ENCODE results near the gene VMO1.
"Not testable (repeated sequence)": the region's sequence is repeated elsewhere in the genome, so short reads cannot be mapped to it uniquely, and the experiment has no call there.

VMO1 gene, protein sequence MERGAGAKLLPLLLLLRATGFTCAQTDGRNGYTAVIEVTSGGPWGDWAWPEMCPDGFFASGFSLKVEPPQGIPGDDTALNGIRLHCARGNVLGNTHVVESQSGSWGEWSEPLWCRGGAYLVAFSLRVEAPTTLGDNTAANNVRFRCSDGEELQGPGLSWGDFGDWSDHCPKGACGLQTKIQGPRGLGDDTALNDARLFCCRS

DNA sequence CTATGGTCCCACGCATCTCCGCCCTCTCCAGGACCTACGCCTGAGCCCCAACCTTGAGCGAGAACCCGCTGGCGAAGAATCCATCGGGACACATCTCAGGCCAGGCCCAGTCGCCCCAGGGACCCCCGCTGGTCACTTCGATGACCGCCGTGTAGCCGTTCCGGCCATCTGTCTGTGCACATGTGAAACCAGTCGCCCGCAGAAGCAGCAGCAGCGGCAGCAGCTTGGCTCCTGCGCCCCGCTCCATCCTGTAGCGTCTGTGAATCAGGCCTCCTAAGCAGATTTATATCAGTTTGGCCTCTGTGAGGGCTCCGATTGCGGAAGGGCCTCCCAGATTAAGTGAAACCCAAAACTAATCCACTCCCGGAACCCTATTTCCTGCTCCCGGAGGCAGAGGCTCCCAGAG is at the start of gene VMO1:
Gene VMO1 (minus strand): TSS at position 259 of the 406 bp plus-strand sequence. CDS start 12 bp downstream, at position 247.
- DNase-seq: no peak

DNA sequence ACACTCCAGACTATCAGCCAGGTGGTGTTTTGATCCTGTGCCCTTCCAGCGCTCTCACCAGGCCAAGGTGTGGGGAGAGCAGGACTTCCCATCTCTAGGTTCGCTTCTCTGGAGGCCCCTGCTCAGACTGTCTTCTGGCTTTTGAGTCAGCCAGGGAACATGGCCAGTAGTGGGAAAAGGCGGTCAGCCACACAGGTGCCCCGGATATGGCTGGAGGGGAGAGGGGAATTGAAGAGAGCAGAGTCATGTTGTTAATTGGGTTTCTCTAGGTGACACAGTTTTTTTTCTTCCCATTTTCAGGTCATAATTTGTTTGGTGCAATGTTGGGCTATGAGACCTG is 48.5 kb upstream of the VMO1 start:
- no peak for DNase-seq

DNA sequence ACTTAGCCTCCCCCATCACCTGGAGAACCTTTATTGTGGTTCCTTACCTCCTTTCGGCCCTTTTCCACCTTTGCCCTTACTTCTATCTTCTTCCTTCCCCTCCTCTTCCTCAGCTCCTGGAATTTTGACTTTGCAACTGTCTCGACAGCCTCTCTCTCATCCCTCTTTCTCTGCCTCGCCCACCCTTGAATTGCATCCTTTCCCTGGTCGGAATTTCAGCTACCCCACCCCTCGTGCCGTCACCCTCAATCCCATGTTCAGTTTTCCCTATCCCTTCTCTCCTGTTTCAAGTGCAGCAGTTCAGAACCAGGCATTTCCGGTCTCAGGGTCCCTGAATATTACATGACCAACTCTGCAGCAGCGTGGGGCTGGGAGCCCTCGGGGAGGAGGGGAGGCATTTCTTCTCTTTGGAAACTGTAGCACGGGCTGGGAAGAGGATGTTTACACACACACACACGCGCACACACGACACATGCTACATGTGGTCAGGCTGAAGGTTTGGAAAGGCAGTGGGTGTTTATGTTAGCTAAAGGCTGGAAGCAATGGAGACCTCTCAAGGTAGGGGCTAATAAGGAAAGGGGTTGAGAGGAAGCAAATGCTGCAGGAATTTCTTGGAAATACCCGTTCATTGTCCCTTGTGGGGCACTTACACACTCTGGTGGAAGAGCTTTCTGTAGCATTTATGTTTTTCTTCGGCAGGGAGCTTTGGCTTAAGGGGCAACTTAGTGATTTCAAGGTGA is 47.9 kb upstream of the VMO1 start:
- peak; percentile 1 for DNase-seq

DNA sequence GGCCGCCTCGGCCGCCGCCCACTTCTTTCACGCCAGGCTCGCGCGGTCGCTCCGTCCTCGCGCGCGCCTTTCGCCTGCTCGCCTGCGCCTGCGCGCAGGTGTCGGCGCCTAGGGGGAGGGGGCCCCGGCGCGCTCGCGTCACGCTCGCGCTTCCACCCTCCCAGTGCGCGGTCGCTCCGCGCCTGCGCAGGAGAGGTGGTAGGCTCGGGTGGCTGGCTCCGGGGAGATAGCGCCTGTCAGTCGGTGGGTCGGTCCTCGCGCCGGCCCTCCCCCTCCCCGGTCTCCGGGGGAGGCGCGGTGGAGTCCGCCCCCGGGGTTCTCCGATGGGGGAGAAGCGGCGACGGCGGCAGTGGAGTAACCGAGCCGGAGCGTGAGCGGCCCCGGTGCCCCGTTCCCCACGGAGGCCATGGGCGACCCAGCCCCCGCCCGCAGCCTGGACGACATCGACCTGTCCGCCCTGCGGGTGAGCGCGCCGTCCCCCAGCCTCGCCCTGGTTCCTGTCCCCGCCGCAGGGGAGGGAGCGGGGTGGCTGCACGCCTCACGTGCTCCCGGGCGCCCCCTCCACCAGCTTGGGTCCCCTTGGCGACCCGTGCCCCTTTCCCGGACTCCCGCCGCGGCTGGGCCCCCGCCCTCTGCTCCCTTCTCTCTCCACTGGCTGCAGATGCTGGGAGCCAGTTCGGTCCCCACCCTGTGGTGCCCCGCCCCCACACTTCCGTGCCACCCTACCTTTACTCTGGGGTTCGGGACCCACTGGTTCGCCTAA is 47.2 kb upstream of the VMO1 start, which contains the start of gene MINK1:
Gene MINK1 (plus strand): TSS at position 163 of the 763 bp plus-strand sequence. CDS start 244 bp downstream, at position 407.
- DNase-seq: peak; percentile 88

DNA sequence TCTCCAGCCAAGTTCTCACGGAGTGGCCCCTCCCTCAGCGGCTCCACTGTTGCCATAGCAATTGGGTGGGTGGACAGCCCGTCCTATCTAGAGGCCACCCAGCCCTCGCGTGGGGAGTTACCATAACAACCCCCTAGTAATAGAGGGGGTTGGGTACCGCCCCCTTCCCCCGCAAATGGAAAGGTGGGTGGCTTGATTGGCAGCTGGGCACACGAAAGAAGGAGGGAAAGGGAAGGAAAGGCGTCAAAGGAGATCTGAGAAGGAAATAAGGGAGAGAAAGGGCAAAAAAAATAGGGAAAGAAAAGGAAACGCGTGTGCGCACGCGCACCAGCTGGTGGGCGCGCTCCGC is 46.6 kb upstream of the VMO1 start:
- DNase-seq: not testable (repeated sequence)

DNA sequence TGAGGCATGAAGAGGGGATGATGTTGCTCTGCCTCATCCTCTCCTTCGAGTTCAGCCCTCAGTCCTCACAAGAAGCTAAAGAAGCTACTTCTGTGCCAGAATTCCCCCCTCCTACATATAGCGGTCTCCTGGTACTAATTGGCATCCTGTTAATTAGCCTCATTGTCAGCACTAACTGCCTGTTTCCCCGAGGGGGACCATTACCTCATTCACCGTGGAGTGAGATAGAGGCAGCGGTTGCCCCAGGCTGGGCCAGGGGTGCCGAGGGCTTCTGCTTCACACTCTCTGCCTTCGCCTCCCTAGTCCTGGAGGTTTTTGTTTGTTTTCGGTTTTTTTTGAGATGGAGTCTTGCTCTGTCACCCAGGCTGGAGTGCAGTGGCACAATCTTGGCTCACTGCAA is 41.2 kb upstream of the VMO1 start:
- DNase-seq: no peak

DNA sequence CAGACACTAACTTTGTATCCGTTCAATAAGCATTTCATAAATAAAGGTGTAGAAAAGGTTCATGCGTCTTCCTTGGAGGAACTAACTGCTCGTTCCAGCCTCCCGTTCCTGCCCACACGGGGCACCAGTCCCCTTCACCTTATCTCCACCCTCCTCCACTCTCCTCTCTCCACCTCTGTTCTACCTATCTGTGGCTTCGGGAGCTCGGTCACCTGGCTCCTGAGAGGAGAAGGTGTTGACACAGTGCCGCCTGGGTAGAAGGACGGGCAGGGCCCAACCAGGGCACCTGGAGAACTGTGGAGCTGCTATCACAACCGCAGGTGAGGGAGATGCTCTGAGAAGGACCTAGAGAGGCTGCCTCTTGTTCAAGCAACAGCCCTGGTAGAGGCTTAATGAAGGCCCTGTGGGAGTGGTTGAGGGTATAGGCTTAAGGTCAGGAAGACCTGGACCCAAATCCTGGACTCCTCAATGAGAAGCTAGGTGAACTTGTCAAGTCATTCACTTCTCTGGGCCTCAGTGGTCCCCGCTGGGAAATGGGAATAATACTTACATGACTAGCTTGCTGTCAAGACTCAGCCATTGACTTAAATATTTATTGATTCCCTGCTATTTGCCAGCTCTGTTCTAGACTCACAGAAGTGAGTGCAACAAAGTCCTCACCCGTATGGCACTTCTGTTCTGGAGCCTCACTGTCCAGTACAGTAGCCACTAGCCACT is 37.4 kb upstream of the VMO1 start:
- DNase-seq: no peak

DNA sequence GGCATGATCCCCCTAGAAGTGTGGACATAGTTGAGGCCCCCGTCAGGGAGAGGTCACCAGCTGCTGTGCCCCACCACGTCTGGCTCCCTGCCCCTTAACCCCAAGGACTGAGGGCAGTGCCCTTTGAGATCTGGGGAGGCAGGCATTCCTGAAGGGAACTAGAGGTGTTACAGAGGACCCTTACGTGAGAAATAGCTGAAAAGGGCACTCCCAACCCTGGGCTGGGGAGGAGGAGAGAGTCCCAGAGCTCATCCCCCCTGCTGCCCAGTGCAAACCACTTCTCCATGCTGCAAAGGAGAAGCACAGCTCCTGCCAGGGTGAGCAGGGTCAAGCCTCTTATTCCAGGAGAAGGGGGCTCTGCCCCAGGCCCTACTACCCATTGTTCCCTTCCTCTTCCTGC is 36.7 kb upstream of the VMO1 start:
- no peak for DNase-seq

DNA sequence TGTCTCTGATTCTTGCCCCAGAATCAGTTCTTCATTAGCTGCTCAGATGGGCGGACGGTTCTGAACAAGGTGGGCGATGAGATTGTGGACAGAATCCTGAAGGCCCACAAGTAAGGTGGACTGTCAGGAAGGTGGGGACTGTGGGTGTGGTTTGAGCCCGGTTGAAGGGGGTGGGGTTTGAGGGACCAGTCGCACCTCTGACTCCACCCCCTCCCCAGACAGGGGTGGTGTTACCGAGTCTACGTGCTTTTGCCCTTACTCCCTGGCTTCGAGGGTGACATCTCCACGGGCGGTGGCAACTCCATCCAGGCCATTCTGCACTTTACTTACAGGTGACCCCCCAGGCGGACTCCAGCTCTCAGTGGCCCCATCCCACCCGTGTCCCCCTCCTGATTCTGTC is 32.1 kb upstream of the VMO1 start:
- no peak for DNase-seq

DNA sequence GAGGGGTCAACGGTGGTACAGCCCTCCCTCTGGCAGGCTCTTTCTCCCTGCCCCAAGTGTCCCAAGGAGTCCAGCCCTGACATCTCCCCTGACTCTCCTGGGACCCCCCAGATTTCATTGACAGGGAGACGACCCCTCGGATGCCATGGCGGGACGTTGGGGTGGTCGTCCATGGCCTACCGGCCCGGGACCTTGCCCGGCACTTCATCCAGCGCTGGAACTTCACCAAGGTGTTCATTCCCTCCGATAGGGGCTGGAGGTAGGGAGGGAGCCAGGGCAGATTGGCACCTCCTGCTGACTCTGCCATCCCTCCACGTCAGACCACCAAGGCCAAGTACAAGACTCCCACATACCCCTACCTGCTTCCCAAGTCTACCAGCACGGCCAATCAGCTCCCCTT is 30.7 kb upstream of the VMO1 start:
- no peak for DNase-seq

DNA sequence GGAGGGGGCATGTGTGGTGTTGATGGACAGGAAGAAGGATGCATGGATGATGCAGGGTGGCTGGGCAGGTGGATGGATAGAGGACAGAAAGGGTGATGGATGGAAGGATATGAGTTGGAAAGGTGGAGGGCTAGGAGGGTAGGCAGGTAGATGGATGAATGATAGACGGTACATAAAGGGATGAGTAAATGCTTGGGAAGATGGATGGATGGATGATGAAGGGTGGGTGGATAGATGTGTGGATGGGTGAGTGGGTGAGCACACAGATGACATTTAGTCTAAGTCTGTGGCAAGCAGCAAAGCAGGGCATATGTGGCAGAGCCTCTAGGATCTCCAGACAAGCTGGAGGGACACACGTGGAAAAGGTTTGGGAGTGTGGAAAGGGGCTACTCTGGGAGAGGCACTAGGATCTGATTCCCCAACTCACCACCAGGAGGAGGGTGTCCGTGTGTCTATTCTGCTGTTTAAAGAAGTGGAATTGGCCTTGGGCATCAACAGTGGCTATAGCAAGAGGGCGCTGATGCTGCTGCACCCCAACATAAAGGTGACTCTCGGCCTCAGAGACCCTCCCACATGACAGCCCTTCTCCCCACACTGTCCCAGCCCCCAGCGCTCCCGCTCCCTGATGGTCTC is 29.0 kb upstream of the VMO1 start:
- DNase-seq: no peak

DNA sequence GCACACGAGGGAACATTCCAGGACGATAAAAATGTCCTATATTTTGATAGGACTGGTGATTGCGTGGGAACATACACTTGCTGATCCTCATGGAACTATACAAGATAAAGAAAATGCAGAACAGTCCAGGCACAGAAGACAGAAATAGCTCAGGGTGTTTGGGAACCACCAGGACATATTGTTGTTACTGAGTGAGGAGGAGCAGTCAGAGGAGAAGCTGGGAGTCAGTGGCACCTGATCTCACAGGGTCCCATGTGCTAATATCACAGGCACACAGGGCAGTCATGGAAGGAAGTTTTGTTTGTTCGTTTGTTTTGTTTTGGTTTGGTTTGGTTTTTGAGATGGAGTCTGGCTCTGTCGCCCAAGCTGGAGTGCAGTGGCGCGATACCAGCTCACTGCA is 26.5 kb upstream of the VMO1 start:
- DNase-seq: no peak

DNA sequence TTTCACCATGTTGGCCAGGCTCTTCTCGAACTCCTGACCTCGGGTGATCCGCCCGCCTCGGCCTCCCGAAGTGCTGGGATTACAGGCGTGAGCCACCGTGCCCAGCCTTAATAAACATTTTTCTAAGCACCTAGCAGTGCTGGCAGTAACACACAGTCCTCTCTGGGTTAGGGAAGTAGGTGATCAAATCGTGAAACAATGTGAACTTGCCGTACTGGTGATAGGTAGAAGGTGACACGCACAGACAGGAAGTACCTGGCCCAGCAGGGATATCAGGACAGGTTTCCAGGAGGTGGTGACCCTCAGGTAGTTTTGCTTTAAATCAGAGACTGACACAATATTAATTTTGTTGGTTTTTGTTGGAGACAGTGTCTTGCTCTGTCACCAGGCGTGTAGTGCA is 25.3 kb upstream of the VMO1 start:
- no peak for DNase-seq

DNA sequence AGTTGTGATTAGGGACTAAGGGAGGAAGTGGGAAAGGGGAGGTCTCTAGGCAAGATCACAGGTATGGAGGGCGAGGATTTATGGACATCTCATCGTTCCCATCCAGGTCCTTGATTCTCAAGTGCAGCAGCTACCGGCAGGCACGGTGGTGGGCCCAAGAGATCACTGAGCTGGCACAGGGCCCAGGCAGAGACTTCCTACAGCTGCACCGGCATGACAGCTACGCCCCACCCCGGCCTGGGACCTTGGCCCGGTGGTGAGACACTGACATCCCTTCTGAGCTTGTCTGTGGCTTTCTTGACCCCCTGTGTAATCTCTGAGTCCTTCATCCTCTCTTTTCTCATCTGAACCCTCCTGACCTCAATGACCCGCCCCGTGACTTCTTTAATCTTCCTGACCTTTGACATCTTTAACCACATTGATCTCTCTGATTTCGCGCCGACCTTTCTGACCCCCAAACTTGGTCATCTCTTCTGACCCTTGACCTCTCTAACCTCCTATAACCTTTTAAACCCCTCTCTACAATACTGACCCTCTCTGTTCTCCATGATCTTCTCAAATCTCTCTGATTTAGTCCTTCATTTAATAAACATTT is 24.6 kb upstream of the VMO1 start:
- no peak for DNase-seq

DNA sequence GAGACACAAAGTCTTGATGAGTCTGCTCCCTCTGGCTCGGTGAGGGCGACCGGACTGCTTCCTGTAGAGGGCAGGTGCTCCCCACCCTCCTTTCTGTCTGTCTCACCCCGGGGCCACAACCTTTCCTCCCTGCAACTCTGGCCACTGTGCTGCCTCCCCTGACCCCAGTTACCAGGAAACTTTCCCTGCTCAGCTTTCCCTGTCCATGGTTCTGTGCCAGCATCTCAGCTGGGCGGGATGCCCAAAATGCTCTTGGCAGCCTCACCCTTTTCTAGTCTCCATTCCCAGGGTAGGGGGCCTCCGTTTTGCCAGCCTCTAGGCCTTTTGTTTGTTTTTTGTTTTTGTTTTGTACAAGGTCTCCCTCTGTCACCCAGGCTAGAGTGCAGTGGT is 22.2 kb upstream of the VMO1 start:
- no peak for DNase-seq

DNA sequence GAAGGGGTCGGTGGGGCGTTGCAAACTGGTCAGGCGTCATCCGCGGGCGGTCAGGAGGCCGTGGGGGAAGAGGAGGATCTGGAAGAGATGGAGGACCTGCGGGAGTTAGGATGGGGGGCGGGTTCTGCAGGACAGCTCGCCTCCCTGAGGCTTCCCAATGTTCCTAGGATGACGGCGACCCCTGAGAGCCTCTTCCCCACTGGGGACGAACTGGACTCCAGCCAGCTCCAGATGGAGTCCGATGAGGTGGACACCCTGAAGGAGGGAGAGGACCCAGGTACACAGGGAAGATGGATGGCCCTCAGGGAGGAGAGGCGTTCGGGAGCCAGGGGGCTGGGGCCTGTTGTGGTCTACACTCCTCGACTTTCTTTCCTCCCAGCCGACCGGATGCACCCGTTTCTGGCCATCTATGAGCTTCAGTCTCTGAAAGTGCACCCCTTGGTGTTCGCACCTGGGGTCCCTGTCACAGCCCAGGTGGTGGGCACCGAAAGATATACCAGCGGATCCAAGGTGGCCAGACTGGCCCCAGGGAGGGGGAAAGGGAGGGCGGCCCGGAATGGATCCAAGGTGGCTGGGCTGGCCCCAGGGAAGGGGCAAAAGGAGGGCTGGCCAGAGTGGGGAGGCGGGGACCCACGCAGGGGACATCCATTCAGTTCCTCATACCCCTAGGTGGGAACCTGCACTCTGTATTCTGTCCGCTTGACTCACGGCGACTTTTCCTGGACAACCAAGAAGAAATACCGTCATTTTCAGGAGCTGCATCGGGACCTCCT is 21.6 kb upstream of the VMO1 start:
- DNase-seq: no peak

DNA sequence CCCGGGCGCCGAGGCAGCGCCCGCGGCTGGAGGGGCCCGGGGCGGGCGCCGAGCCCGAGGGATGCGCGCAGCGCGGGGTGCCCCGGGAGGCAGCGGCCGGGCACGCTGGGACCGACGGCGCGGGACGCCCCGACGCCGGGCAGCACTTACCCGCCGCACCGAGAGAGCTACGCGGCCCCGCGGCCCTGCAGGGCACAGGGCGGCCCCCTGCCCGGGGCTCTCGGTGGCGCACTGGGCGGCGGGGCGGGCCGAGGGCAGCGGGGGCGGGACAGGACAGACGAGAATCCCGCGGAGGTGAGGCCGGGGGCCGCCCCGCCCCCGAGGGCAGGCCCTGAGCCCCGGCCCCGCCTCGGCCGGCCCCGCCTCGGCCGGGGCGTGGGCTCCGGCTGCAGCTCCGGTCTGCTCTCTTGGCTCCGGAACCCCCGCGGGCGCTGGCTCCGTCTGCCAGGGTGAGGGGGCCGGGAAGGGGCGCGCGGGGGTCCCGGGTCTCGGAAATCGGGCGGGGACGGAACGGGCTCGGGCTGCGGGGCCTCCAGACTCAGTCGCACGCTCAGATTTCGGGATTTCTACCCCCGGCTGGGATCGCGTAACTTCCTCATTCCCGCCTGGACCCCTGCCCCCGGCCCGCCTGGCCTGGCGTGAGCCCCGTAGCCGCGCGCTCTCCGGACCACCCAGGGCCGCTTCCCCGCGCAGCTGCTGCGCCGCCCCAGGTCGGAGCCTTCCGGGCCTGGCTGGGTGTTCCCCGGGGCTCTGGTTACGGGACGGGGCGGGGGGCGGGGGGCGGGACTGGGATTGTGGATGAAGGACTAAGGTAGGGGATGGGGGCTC is 20.8 kb upstream of the VMO1 start, which contains the start of gene PLD2:
Gene PLD2 (plus strand): TSS at position 376 of the 828 bp plus-strand sequence. CDS start 621 bp downstream, outside the sequence.
- DNase-seq: peak; percentile 78

DNA sequence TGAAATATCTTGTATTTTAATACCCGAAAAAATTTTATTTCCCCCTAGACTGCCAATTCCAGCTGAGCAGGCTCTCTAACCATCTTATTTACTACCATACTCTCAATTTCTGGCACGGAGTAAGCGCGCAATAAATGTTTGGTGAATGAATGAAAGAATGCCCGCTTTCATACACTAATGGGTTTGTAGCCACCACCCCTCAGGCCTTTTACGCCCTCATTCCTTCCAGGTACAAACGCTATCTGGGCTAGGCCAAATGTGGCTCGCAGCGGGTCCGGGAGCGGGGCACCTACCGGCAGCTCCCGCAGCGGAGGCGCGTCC is 20.3 kb upstream of the VMO1 start:
- DNase-seq: no peak

DNA sequence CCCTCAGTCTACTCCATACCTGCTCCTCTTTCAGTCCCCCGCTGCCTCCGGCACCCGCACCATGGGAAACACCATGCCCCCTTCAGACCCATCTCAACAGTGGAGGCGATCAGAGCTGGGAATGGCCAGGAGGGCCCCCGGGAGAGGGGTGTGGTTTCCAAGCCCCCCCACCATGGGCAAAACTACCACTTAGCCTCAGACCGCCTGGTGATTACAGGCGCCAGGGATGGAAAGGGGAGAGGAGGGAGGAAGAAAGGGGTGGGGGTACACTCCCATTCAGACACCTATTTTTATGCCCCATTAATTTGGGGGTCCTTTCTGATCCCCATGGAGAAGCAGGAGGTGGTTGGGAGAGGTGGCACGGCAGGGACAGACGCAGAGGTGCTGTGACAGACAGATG is 16.1 kb upstream of the VMO1 start, which contains the start of gene C17orf114:
Gene C17orf114 (minus strand): TSS at position 101 of the 400 bp plus-strand sequence.
- no peak for DNase-seq

DNA sequence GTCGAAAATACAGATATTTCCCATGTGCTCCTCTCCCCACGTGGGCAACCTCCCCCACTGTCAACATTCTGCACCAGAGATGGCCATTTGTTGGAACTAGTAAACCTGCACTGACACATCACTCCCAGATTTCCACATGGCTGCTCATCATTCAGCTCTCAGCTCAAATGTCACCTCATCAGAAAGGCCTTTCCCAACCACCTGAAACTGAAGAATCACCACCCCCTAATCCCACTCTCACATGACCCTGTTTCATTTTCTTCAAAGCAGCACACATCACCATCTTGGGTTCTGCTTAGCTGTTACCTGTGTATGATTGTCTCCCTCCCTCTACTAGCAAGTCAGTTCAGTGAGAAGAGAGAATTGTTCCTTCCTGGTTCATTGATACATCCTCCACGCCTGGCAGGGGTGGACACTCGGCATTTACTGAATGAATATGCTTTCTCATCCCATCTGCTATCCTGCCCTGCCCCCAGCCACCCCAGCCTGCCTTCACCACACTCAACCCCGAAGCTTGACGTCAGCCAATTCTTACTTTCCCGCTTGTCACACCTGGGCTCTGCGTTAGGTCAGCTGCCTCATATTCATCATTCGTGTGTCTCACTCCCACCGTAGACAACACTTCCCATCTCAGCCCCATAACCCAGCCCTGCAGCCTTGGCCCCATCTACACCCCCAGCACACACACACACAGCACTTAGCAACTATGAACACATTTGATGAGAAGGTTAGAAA is 14.5 kb upstream of the VMO1 start:
- no peak for DNase-seq
